DOHH2 (cell line): ENCODE measurements around the gene CDK14.

Experiments used
- H3F3A ChIP-seq: fragments of 200-600 bp; sonication (generic), shearing (Covaris generic); 2 replicates; pipeline ENCODE4 v1.6.0; 2016; ENCODE audit warnings: antibody characterized with exemption, mild to moderate bottlenecking; ENCODE audit not compliant: control insufficient read depth, insufficient read depth
- H3K27ac ChIP-seq: fragments of 200-600 bp; sonication (generic); 2 replicates; pipeline ENCODE4 v1.5.1; 2014; ENCODE audit warnings: low read depth, mild to moderate bottlenecking, low read length, moderate library complexity
- H3K27me3 ChIP-seq: fragments of 200-600 bp; sonication (generic); 2 replicates; pipeline ENCODE4 v1.6.1; 2014; ENCODE audit warnings: mild to moderate bottlenecking, low read length, mixed read lengths; ENCODE audit not compliant: control insufficient read depth
- H3K36me3 ChIP-seq: fragments of 200-600 bp; sonication (generic); 2 replicates; pipeline ENCODE4 v1.6.1; 2014; ENCODE audit warnings: mild to moderate bottlenecking, low read length, moderate library complexity, mixed read lengths; ENCODE audit not compliant: control insufficient read depth
- H3K4me1 ChIP-seq: fragments of 200-600 bp; sonication (generic); 2 replicates; pipeline ENCODE4 v1.6.1; 2014; ENCODE audit warnings: mild to moderate bottlenecking, low read length, mixed read lengths; ENCODE audit not compliant: control insufficient read depth
- H3K4me2 ChIP-seq: fragments of 200-600 bp; sonication (generic); 2 replicates; pipeline ENCODE4 v1.6.0; 2014; ENCODE audit warnings: mild to moderate bottlenecking, low read length, moderate library complexity
- H3K4me3 ChIP-seq: fragments of 200-600 bp; sonication (generic); 2 replicates; pipeline ENCODE4 v1.5.1; 2014; ENCODE audit warnings: mild to moderate bottlenecking, low read length, mixed read lengths
- H3K79me2 ChIP-seq: fragments of 200-600 bp; sonication (generic); 2 replicates; pipeline ENCODE4 v1.6.1; 2014; ENCODE audit warnings: mild to moderate bottlenecking, low read length, mixed read lengths; ENCODE audit not compliant: control insufficient read depth
- H3K9me2 ChIP-seq: fragments of 200-600 bp; sonication (generic); replicated peaks from 2 replicates; pipeline ENCODE4 v1.6.1; 2014; ENCODE audit warnings: mild to moderate bottlenecking, low read length, mixed read lengths; ENCODE audit not compliant: control insufficient read depth
- H3K9me3 ChIP-seq: fragments of 200-600 bp; sonication (generic); 2 replicates; pipeline ENCODE4 v1.6.1; 2014; ENCODE audit warnings: antibody characterized with exemption, low read length, mixed read lengths; ENCODE audit not compliant: control insufficient read depth, insufficient read depth
- H4K20me1 ChIP-seq: fragments of 200-600 bp; sonication (generic); 2 replicates; pipeline ENCODE4 v1.6.0; 2014; ENCODE audit warnings: low read depth, mild to moderate bottlenecking, antibody characterized with exemption, low read length, moderate library complexity; ENCODE audit not compliant: control insufficient read depth, insufficient read depth
- CTCF ChIP-seq: fragments of 200-600 bp; sonication (generic); IDR thresholded peaks from one replicate; pipeline ENCODE4 v1.5.1; 2014; ENCODE audit warnings: antibody characterized with exemption, mild to moderate bottlenecking, low read depth, low read length; ENCODE audit not compliant: poor library complexity, severe bottlenecking
- EZH2phosphoT487 ChIP-seq: fragments of 200-600 bp; sonication (generic); IDR thresholded peaks from 2 replicates; pipeline ENCODE4 v1.6.1; 2017; ENCODE audit warnings: borderline replicate concordance, mild to moderate bottlenecking, antibody characterized with exemption, low read length, moderate library complexity, mixed read lengths

The CDK14 gene

GRCh38 chr7:90603346-90603745, 7.2 kb downstream of the CDK14 start:
- no peaks in the 10 kb centered on the region for H3K36me3 ChIP-seq
- H3K4me1 ChIP-seq: peaks cover 28% of the 10 kb centered on the region
- peaks cover 7% of the 10 kb centered on the region for H3F3A ChIP-seq
- no peaks in the 10 kb centered on the region for H3K9me2 ChIP-seq
- no peak overlapping the region for H3K27ac ChIP-seq
- H3K4me3 ChIP-seq: no peak overlapping the region
- H3K4me2 ChIP-seq: no peak overlapping the region
- H4K20me1 ChIP-seq: no peaks in the 10 kb centered on the region
- no peak for TF ChIP-seq EZH2phosphoT487
- no peak for TF ChIP-seq CTCF
- no peaks in the 10 kb centered on the region for H3K9me3 ChIP-seq
- 0 out of 2 replicates have a peak, but pooled peaks cover 3% of the 10 kb centered on the region for H3K27me3 ChIP-seq
- H3K79me2 ChIP-seq: no peaks in the 10 kb centered on the region

- H3K79me2 ChIP-seq: no peaks in the 10 kb centered on the region
- H3K4me3 ChIP-seq: no peak overlapping the region
- H3K4me1 ChIP-seq: peaks cover 28% of the 10 kb centered on the region
- H3K9me3 ChIP-seq: no peaks in the 10 kb centered on the region
- H4K20me1 ChIP-seq: no peaks in the 10 kb centered on the region
- H3K36me3 ChIP-seq: no peaks in the 10 kb centered on the region
- H3K4me2 ChIP-seq: no peak overlapping the region
- TF ChIP-seq EZH2phosphoT487 (no peak), CTCF (no peak)
- H3F3A ChIP-seq: peaks cover 7% of the 10 kb centered on the region; the same call in 1 of the 2 replicates
- H3K27ac ChIP-seq: no peak overlapping the region
- H3K9me2 ChIP-seq: no peaks in the 10 kb centered on the region
- H3K27me3 ChIP-seq: 0 out of 2 replicates have a peak, but pooled peaks cover 1% of the 10 kb centered on the region
Measured at GRCh38 chr7:90604383-90604782, 8.3 kb downstream of the CDK14 start.

GRCh38 chr7:90605055-90605454, 8.9 kb downstream of the CDK14 start:
- no peak for TF ChIP-seq CTCF
- no peak for TF ChIP-seq EZH2phosphoT487
- no peak overlapping the region for H3K27ac ChIP-seq
- H3K4me3 ChIP-seq: no peak overlapping the region
- H3K4me2 ChIP-seq: no peak overlapping the region
- H3K4me1 ChIP-seq: peaks cover 22% of the 10 kb centered on the region
- no peaks in the 10 kb centered on the region for H3K9me3 ChIP-seq
- H4K20me1 ChIP-seq: no peaks in the 10 kb centered on the region
- no peaks in the 10 kb centered on the region for H3K9me2 ChIP-seq
- no peaks in the 10 kb centered on the region for H3K79me2 ChIP-seq
- no peaks in the 10 kb centered on the region for H3K36me3 ChIP-seq
- no peaks in the 10 kb centered on the region for H3K27me3 ChIP-seq
- peaks cover 3% of the 10 kb centered on the region; the same call in 1 of the 2 replicates for H3F3A ChIP-seq

- no peaks in the 10 kb centered on the region for H3K9me3 ChIP-seq
- no peaks in the 10 kb centered on the region for H3K27me3 ChIP-seq
- no peak overlapping the region for H3K4me3 ChIP-seq
- no peaks in the 10 kb centered on the region for H3F3A ChIP-seq
- no peaks in the 10 kb centered on the region for H3K79me2 ChIP-seq
- no peaks in the 10 kb centered on the region; the same call in 1 of the 2 replicates for H3K9me2 ChIP-seq
- no peak for TF ChIP-seq EZH2phosphoT487
- H3K36me3 ChIP-seq: no peaks in the 10 kb centered on the region
- H3K4me2 ChIP-seq: no peak overlapping the region
- H3K4me1 ChIP-seq: peaks cover 9% of the 10 kb centered on the region
- H4K20me1 ChIP-seq: no peaks in the 10 kb centered on the region
- no peak overlapping the region for H3K27ac ChIP-seq
Measured at GRCh38 chr7:90607196-90607595, 11.1 kb downstream of the CDK14 start.
